A549 treated with ZK216348 at 1 μM for 4 hours (cell line): ENCODE measurements around the gene SHCBP1. TPM values are rescaled to one million over a fixed set of nuclear protein-coding genes. Genes with fewer than 3 reads are reported as not detected.

Source experiments
- total RNA-seq: library from RNA; stranded (reverse); fragments of 200-300 nt; extraction: Qiagen RNA extraction; gene quantifications from 5 replicates; pipeline ENCODE4 v1.2.3, GENCODE V29; 2022; ENCODE audit warnings: low read depth

The SHCBP1 gene, protein sequence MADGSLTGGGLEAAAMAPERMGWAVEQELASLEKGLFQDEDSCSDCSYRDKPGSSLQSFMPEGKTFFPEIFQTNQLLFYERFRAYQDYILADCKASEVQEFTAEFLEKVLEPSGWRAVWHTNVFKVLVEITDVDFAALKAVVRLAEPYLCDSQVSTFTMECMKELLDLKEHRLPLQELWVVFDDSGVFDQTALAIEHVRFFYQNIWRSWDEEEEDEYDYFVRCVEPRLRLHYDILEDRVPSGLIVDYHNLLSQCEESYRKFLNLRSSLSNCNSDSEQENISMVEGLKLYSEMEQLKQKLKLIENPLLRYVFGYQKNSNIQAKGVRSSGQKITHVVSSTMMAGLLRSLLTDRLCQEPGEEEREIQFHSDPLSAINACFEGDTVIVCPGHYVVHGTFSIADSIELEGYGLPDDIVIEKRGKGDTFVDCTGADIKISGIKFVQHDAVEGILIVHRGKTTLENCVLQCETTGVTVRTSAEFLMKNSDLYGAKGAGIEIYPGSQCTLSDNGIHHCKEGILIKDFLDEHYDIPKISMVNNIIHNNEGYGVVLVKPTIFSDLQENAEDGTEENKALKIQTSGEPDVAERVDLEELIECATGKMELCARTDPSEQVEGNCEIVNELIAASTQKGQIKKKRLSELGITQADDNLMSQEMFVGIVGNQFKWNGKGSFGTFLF
- 29.9 to 39.6 TPM (median 37.5 TPM) in 5 replicates for total RNA-seq

DNA sequence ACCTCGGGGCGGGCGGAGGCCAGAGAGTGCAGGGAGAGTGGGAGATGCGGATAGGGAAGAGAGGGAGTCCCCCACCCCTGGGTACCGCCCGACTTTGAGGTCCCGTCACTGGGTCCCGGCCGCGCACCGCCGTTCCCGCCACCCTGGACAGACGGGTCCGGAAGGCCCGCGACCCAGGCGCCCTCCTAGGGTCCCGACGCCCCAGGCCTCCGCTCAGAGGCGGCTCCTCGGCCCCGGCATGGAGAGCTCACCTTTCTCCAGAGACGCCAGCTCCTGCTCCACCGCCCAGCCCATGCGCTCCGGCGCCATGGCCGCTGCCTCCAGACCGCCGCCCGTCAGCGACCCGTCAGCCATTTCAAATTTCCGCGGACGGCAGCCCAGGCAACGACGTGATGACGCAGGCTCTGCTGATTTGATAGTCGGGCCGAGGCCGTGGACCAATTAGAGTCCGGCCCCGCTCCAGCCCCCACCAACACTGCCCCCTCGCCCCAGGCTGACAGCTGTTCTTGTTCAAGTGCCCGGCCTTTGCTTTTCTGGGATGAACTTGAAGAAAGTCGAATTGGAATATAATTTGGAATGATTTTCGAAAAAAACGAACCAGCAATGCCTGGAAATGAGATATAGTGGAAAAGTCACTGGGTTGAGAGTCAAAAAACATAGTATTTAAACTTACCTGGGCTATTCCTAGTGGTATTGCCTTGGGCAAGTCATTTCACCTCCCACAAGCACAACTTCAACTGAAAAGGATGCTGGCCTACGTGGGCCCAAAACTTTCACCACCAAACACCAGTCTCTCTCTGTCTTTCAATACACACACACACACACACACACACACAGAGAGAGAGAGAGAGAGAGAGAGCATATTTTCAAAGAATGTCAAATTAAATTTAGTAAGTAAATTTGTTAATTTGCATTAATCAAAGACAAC, at the start of gene SHCBP1:
TSS of gene SHCBP1 (minus strand) at position 374 of the 928 bp plus-strand sequence. CDS start at position 354, 20 bp downstream.

Other genes starting within 250 kb of the SHCBP1 start
- 73.3 to 87.2 TPM (median 82.6 TPM) in 5 replicates for gene VPS35, start 67.8 kb upstream of the SHCBP1 start, total RNA-seq
- gene ORC6, start 68.3 kb upstream of the SHCBP1 start, total RNA-seq = 42.4 to 48.6 TPM (median 45.3 TPM) in 5 replicates
- gene MYLK3, start 127.0 kb upstream of the SHCBP1 start, total RNA-seq = 0.06 to 0.13 TPM in 2 of 5 replicates, not detected in the others
- gene C16orf87, start 209.8 kb upstream of the SHCBP1 start, total RNA-seq = 5.4 to 11.4 TPM (median 6.3 TPM) in 5 replicates